Loucy (cell line): ENCODE data around the gene RPL41.

Experiments
- H2AFZ ChIP-seq: fragments of 200-600 bp; sonication (generic); 2 replicates; pipeline ENCODE4 v1.6.0; 2016; ENCODE audit warnings: antibody characterized with exemption, mild to moderate bottlenecking, low read length, moderate library complexity
- H3F3A ChIP-seq: fragments of 200-600 bp; 2 replicates; pipeline ENCODE4 v1.6.0; 2016; ENCODE audit warnings: antibody characterized with exemption, low read depth, mild to moderate bottlenecking
- H3K27me3 ChIP-seq: fragments of 200-600 bp; sonication (generic); 2 replicates; pipeline ENCODE4 v1.6.1; 2014; ENCODE audit warnings: low read length, mild to moderate bottlenecking; ENCODE audit not compliant: insufficient read depth, poor library complexity, severe bottlenecking
- H3K36me3 ChIP-seq: fragments of 200-600 bp; sonication (generic); 2 replicates; pipeline ENCODE4 v1.6.1; 2016; ENCODE audit warnings: low read length; ENCODE audit not compliant: insufficient read depth
- H3K4me1 ChIP-seq: fragments of 200-600 bp; sonication (generic); 2 replicates; pipeline ENCODE4 v1.5.1; 2014; ENCODE audit warnings: low read length, mild to moderate bottlenecking; ENCODE audit not compliant: insufficient read depth, poor library complexity, severe bottlenecking
- H3K4me2 ChIP-seq: fragments of 200-600 bp; sonication (generic); 2 replicates; pipeline ENCODE4 v1.6.0; 2014; ENCODE audit warnings: antibody characterized with exemption, low read length, low read depth, mild to moderate bottlenecking; ENCODE audit not compliant: poor library complexity, severe bottlenecking
- H3K4me3 ChIP-seq: fragments of 200-600 bp; sonication (generic); 2 replicates; pipeline ENCODE4 v1.5.1; 2014; ENCODE audit warnings: low read length, mild to moderate bottlenecking, mixed read lengths; ENCODE audit not compliant: poor library complexity, severe bottlenecking
- H3K79me2 ChIP-seq: fragments of 200-600 bp; sonication (generic); 2 replicates; pipeline ENCODE4 v1.6.1; 2014; ENCODE audit warnings: low read length; ENCODE audit not compliant: insufficient read depth
- H3K9ac ChIP-seq: fragments of 200-600 bp; sonication (generic); 2 replicates; pipeline ENCODE4 v1.6.0; 2014; ENCODE audit warnings: mild to moderate bottlenecking, low read depth, low read length, moderate library complexity; ENCODE audit not compliant: poor library complexity, severe bottlenecking
- H3K9me2 ChIP-seq: fragments of 200-600 bp; sonication (generic); replicated peaks from 2 replicates; pipeline ENCODE4 v1.6.1; 2016; ENCODE audit warnings: low read depth, low read length, mixed read lengths
- H3K9me3 ChIP-seq: fragments of 200-600 bp; sonication (generic); 2 replicates; pipeline ENCODE4 v1.6.1; 2014; ENCODE audit warnings: mild to moderate bottlenecking, antibody characterized with exemption, low read length, low read depth; ENCODE audit not compliant: insufficient read depth
- H4K20me1 ChIP-seq: fragments of 200-600 bp; sonication (generic); 2 replicates; pipeline ENCODE4 v1.6.0; 2014; ENCODE audit warnings: antibody characterized with exemption, low read length, mild to moderate bottlenecking; ENCODE audit not compliant: insufficient read depth, poor library complexity, severe bottlenecking
- CTCF ChIP-seq: fragments of 200-600 bp; sonication (generic); conservative IDR thresholded peaks from 2 replicates; pipeline ENCODE4 v1.5.1; 2014; ENCODE audit warnings: mild to moderate bottlenecking, antibody characterized with exemption, low read length
- EZH2phosphoT487 ChIP-seq: fragments of 200-600 bp; IDR thresholded peaks from 2 replicates; pipeline ENCODE4 v1.6.1; 2018; ENCODE audit warnings: antibody characterized with exemption, mild to moderate bottlenecking, moderate library complexity, borderline replicate concordance

Gene RPL41

DNA sequence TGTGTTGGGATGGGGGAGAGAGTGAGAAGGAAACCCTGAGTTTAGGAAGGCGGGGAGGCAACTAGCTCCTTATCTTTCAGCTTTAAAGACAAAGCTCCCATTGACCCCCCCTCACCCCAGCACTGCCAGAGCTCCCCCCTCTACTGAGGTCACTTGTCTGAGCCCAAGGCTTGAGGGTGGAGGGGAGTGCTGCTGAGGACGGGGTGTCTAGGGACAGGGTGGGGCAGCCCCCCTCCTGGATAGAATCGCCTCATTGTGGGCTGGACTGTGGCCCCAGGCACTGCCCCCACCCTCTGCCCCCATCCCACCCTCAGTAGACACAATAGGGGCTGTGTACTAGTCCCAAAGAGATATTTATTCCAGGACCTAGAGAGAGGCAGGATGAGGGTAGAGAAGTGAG is 33.5 kb upstream of the RPL41 start:
- Histone ChIP-seq H3K36me3 (no peaks in the 10 kb centered on the region), H3K4me1 (peaks cover 8% of the 10 kb centered on the region), H3K4me3 (no peak overlapping the region), H3K27me3 (no peaks in the 10 kb centered on the region), H3K9me3 (no peaks in the 10 kb centered on the region), H3K79me2 (no peaks in the 10 kb centered on the region), H2AFZ (no peak overlapping the region), H3K9ac (no peak overlapping the region), H3K9me2 (no peaks in the 10 kb centered on the region), H3F3A (no peaks in the 10 kb centered on the region), H4K20me1 (no peaks in the 10 kb centered on the region), H3K4me2 (no peak overlapping the region)
- TF ChIP-seq EZH2phosphoT487 (no peak), CTCF (no peak)

DNA sequence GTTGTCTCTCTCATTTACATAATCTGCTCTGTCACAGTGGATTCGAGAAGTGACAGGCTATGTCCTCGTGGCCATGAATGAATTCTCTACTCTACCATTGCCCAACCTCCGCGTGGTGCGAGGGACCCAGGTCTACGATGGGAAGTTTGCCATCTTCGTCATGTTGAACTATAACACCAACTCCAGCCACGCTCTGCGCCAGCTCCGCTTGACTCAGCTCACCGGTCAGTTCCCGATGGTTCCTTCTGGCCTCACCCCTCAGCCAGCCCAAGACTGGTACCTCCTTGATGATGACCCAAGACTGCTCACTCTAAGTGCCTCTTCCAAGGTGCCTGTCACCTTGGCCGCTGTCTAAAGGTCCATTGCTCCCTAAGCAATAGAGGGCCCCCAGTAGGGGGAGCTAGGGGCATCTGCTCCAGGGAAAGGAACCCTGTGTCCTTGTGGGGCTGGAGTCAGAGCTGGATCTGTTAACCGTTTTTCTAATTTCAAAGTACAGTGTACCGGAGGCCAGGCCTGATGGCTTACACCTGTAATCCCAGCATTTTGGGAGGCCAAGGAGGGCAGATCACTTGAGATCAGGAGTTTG is 31.4 kb upstream of the RPL41 start:
- no peaks in the 10 kb centered on the region for H3K36me3 ChIP-seq
- no peaks in the 10 kb centered on the region for H3K9me3 ChIP-seq
- no peak overlapping the region for H2AFZ ChIP-seq

DNA sequence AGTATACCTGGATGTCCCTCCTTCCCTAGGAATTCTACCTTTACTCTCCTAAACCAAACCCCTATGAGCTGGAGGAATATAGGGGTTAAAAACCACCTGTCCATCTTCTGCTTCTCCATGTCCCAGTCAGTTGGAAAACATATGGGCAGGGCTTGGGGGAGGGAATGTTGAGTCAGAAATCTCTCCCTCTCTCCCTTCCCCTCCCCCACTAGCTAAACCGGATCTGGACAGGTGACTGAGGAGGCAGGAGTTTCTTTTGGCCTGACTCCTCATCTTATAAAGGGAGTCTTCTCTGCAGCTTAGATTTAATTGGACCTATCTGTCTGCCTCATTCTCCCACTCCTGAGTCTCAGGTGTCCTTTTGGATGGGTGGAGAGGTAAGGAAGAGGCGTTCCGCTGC is 30.3 kb upstream of the RPL41 start:
- Histone ChIP-seq H3K9ac (no peak overlapping the region), H3K4me3 (no peak overlapping the region), H3K9me2 (no peaks in the 10 kb centered on the region), H4K20me1 (no peaks in the 10 kb centered on the region), H3K79me2 (no peaks in the 10 kb centered on the region), H3K36me3 (no peaks in the 10 kb centered on the region), H3K4me1 (no peaks in the 10 kb centered on the region), H3K27me3 (no peaks in the 10 kb centered on the region), H2AFZ (no peak overlapping the region), H3K4me2 (no peak overlapping the region), H3K9me3 (no peaks in the 10 kb centered on the region), H3F3A (no peaks in the 10 kb centered on the region)
- TF ChIP-seq EZH2phosphoT487 (no peak), CTCF (no peak)

More for the DNA sequence above, 31.4 kb upstream of the RPL41 start:
- Histone ChIP-seq H3K9ac (no peak overlapping the region), H3K4me2 (no peak overlapping the region), H3K79me2 (no peaks in the 10 kb centered on the region), H3K4me3 (no peak overlapping the region), H3K4me1 (peaks cover under 1% of the 10 kb centered on the region), H3K27me3 (no peaks in the 10 kb centered on the region), H4K20me1 (no peaks in the 10 kb centered on the region), H3F3A (no peaks in the 10 kb centered on the region), H3K9me2 (no peaks in the 10 kb centered on the region)
- TF ChIP-seq EZH2phosphoT487 = no peak
- TF ChIP-seq CTCF = peak; percentile 76
